Measurements from ENCODE around the gene REG3G.

GRCh38 chr2:78980152-78980465 lies 45.4 kb upstream of the REG3G start:
- TF ChIP-seq CTCF (IDR thresholded peaks at IDR 0.05; ENCODE audit: low read depth, low read length, poor library complexity, severe bottlenecking) = no peak
- no peak for TF ChIP-seq EZH2phosphoT487 (IDR thresholded peaks at IDR 0.05; ENCODE audit: borderline replicate concordance, low read length)
